Stimulated activated naive CD8-positive, alpha-beta T cell treated with anti-CD3 and anti-CD28 coated beads, Interleukin-15, amount 100 ng/mL, for 72 hours (primary cell): Measurements from ENCODE around the gene KLHL41.

Experiments used
- ATAC-seq: fragments of 150-1000 bp; cut with Tn5 transposase; 2 replicates; pipeline ENCODE4 v1.10.0; 2021; ENCODE audit warnings: mild to moderate bottlenecking, moderate library complexity
- DNase-seq, 2 donors: peaks; one replicate each; pipeline ENCODE4 v3.0.0; 2021 to 2022
- H3K27ac Mint-ChIP-seq, 2 donors: one replicate each; pipeline ENCODE4 v1.8.0; 2022; ENCODE audit warnings: mild to moderate bottlenecking in 2 of 2, mixed read lengths in 2 of 2, moderate library complexity in 2 of 2
- H3K27me3 Mint-ChIP-seq: one replicate; pipeline ENCODE4 v1.8.0; 2022; ENCODE audit warnings: mixed read lengths
- H3K4me1 Mint-ChIP-seq: one replicate; pipeline ENCODE4 v1.8.0; 2022; ENCODE audit warnings: mild to moderate bottlenecking, mixed read lengths
- H3K4me3 Mint-ChIP-seq, 2 donors: one replicate each; pipeline ENCODE4 v1.8.0; 2022; ENCODE audit warnings: mild to moderate bottlenecking in 2 of 2, mixed read lengths in 2 of 2, moderate library complexity in 1 of 2
- H3K9me3 Mint-ChIP-seq, 2 donors: one replicate each; pipeline ENCODE4 v1.8.0; 2022; ENCODE audit warnings: mixed read lengths in 2 of 2

The KLHL41 gene

DNA sequence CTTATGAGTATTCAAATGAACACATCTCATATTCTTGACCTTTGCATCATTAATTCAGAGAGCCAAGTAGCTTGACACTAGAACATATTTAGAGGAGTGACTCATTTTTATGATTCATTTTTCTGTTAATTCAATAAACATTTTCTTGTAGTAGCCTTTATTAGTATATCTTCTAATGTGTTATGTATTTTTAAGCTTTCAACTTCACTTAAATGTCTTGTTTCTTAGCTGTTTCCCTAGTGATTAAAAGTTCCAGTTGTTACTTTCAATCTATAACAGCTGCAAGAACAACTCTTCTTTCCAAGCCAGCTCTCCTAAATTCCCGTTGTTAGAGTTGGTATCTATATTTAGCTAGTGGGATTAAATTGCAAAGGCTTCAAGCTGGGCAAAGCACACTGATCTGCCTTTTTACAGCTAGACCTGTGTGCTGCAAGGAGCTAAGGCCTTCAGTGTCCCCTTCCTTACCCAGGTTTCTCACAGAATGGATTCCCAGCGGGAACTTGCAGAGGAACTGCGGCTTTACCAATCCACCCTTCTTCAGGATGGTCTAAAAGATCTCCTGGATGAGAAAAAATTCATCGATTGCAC is at the start of gene KLHL41:
Gene KLHL41 (plus strand): TSS at position 405 of the 588 bp plus-strand sequence. CDS start 77 bp downstream, at position 482.
- ATAC-seq (no peak), DNase-seq (no peak)
- Mint-ChIP-seq H3K27ac (no peak within 1 kb of the TSS), H3K9me3 (no peaks in the 10 kb centered on the region), H3K4me3 (no peak within 1 kb of the TSS), H3K27me3 (no peaks in the 10 kb centered on the region), H3K4me1 (peaks cover 6% of the 10 kb centered on the region)

DNA sequence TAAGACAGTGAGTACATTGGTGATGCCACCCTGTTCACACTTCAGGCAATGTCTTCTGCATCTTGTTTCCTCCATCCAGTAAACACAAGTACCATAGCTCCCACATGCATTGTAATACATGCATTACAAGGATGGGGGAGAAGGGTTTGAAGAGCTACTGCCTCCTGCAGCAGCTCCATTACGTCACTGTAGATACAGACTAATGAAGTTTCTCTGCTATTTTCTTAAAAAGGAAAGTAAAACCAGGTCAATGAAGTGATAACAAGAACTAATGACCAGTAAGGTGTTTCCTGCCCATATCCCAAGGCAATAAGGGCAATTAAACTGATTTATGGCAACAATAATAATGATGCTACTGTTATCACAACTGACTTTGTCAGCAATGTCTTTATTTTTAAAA is 48.4 kb upstream of the KLHL41 start:
- Mint-ChIP-seq H3K27ac (no peak overlapping the region), H3K4me3 (no peak overlapping the region), H3K27me3 (peaks cover under 1% of the 10 kb centered on the region), H3K9me3 (no peaks in the 10 kb centered on the region), H3K4me1 (no peaks in the 10 kb centered on the region)
- ATAC-seq (no peak), DNase-seq (no peak)

DNA sequence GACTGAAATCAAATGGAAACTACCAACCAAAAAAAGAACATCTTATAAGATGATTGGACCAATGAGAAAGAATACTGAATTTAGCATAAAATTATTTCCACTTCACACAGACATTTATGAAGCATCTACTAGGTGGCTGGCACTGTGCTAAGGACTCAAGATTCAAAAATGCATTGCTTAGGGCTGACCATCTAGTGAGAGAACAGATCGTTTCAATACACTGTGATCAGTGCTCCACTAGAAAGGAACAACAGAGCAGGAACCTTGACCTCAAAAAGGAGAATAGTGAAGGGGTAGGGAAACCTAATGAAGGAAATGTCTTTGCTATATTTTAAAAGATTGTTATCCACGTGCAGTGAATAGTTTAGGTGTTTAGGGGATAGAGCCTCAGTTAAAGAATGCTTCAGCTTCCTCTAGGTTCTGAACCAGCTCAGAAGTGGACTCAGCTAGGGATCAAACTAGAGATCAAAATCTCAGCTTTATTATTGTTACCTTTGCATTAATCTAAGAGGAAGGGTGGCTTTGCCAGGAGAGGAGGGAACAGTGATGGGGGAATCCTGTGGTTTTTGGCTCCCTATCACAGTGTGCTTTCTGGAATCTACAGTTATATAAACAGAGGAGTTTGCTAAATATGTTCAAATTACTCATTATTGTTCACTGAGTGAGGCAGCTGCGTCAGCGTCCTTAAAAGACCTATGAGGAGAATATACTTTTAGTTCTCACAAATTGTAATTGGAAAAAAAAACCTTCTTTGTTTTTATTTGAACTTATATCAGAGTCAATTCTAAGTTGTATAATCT is 46.4 kb upstream of the KLHL41 start:
- Mint-ChIP-seq H3K4me3 (no peak overlapping the region), H3K27ac (no peak overlapping the region), H3K9me3 (no peaks in the 10 kb centered on the region), H3K27me3 (no peaks in the 10 kb centered on the region), H3K4me1 (no peaks in the 10 kb centered on the region)
- no peak for ATAC-seq
- DNase-seq: no peak

DNA sequence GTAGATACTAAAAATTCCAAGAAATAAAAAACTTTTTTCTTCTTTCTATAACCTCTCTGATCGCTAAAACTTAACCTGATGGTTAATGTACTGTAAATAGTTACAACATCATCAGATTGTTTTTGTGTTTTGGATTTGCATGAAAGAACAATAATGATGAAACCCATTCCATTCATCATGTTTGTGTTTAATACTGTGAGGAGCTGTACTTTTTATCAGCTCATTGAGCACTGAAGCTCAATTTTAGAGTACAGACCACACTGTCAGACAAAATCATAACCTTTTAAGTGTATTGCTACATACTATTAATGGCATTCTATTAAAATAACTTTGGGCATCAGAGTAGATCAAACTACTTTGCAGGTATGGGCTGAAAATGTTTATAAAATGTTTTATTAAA is 45.0 kb upstream of the KLHL41 start:
- Mint-ChIP-seq H3K27ac (no peak overlapping the region), H3K4me1 (no peaks in the 10 kb centered on the region), H3K4me3 (no peak overlapping the region), H3K9me3 (no peaks in the 10 kb centered on the region), H3K27me3 (no peaks in the 10 kb centered on the region)
- ATAC-seq (peak; percentile 4), DNase-seq (no peak)

DNA sequence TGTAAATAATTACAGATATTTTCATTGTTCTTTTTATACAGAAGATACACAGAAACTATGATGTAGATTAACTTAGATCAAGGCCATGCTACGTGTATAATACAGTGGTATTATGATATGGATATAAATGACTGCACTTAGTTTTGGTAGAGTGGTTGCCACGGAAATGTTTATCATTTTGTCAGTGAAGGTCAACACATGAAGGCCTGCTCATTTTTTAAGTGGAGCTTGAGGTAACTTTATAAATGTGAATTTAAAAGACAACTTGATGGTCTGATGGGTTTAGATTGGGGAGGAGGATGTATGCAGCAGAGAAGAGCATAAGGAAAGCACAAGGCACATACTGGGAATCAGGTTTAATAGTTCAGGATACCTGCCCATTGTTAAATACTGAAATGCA is 44.6 kb upstream of the KLHL41 start:
- Mint-ChIP-seq H3K27ac (no peak overlapping the region), H3K27me3 (no peaks in the 10 kb centered on the region), H3K4me1 (no peaks in the 10 kb centered on the region), H3K9me3 (no peaks in the 10 kb centered on the region), H3K4me3 (no peak overlapping the region)
- DNase-seq: no peak
- ATAC-seq: peak; percentile 84

DNA sequence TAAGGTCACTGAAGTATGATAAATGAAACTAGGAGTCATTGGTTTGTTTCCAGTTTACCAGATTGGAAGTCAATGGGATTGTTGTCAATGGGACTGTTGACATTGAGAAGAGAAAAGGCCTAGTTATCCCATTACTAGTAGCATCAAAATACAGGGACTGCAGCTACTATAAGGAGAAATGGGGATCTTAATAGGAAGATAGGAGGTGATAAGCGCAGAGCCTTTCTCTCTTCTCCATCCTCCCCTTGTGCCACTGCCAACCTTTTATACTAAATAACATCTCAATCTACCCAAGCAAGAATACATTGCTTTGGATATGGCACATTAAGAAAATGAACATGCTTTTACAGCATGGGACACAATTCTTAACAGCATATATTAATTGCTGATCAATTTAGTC is 40.7 kb upstream of the KLHL41 start:
- DNase-seq (no peak), ATAC-seq (peak; percentile 52)
- Mint-ChIP-seq H3K27me3 (no peaks in the 10 kb centered on the region), H3K4me1 (no peaks in the 10 kb centered on the region), H3K4me3 (no peak overlapping the region), H3K9me3 (no peaks in the 10 kb centered on the region), H3K27ac (no peak overlapping the region)

DNA sequence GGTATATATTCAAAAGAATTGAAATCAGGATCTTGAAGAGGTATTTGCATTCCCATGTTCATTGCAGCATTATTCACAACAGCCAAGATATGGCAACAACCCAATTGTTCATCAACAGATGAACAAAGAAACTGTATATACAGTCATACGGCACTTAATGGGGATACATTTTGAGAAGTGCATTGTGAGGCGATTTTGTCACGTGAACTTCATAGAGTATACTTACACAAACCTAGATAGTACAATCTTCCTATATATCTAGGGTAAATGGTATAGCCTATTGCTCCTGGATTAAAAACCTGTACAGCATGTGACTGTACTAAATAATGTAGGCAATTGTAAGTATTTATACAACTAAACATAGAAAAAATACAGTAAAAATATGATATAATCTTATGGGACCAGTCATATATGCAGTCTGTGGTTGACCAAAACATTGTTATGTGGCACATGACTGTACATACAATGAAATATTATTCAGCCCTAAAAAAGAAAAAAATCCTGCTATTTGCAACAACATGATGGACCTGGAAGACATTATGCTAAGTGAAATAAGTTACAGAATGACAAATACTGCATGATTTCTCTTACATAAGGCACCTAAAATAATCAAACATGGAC is 39.4 kb upstream of the KLHL41 start:
- no peak overlapping the region for H3K4me3 Mint-ChIP-seq
- DNase-seq (no peak), ATAC-seq (peak; percentile 40)
- no peaks in the 10 kb centered on the region for H3K27me3 Mint-ChIP-seq
- H3K27ac Mint-ChIP-seq: no peak overlapping the region
- no peaks in the 10 kb centered on the region for H3K4me1 Mint-ChIP-seq
- no peaks in the 10 kb centered on the region for H3K9me3 Mint-ChIP-seq

DNA sequence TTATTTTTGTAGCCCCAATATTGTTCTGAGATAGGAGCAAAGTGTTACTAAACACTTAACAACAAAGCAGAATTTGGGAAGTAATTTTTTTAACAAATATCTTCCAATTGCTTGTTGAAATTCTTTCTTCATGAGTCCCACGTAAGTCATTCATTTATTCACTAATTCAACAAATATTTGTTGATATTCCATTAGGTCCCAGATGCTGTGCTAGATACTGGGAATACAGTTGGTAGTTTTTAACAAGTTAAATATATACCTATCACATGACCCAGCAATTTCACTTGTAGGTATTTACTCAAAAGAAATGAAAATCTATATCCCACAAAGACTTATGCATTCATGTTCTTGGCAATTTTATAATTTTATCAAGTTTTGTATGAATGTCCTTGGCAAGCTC is 37.3 kb upstream of the KLHL41 start:
- Mint-ChIP-seq H3K9me3 (no peaks in the 10 kb centered on the region), H3K27me3 (no peaks in the 10 kb centered on the region), H3K4me1 (no peaks in the 10 kb centered on the region), H3K4me3 (no peak overlapping the region), H3K27ac (no peak overlapping the region)
- ATAC-seq (no peak), DNase-seq (no peak)

DNA sequence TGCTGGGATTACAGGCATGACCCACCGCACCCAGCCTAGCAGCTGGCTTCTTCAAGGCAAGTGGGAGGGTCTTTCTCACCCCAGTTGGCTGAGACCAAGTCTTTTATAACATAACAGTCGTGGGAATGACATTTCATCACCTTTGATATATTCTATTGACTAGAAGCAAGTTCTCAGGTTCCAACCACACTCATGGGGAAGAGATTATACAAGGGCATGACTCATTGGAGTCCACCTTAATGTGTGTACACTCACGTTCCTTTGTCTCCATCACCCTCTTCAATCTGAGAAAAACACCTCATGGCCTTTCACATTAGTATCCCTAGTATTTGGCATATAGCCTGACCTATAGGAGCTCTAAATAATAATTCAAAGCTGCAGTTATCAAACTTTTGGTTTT is 33.0 kb upstream of the KLHL41 start:
- Mint-ChIP-seq H3K27me3 (no peaks in the 10 kb centered on the region), H3K4me3 (no peak overlapping the region), H3K9me3 (no peaks in the 10 kb centered on the region), H3K4me1 (peaks cover 16% of the 10 kb centered on the region), H3K27ac (no peak overlapping the region)
- DNase-seq (no peak), ATAC-seq (no peak)

DNA sequence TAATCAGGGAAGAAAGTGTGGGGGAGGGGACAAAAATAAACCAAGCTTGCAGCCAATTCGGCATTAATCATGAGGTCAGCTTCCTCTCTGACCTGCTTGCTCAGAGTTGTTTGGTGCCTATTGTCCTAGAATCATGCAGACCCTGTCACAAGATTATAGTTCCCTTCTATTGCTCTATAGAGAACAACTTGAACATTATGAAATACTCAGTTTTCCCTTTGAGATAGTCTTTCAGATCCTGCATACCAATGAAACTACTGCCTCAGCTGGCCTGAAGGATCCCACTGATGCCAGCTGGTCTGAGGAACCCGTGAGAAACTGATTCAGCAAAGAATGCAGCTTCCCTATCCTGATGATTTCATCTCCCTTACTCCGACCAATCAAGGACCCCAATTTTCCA is 31.2 kb upstream of the KLHL41 start:
- Mint-ChIP-seq H3K9me3 (no peaks in the 10 kb centered on the region), H3K27ac (no peak overlapping the region), H3K4me3 (peak overlapping the region in 1 of 2 donors; percentile 2), H3K4me1 (peaks cover 16% of the 10 kb centered on the region), H3K27me3 (no peaks in the 10 kb centered on the region)
- ATAC-seq (no peak), DNase-seq (no peak)

DNA sequence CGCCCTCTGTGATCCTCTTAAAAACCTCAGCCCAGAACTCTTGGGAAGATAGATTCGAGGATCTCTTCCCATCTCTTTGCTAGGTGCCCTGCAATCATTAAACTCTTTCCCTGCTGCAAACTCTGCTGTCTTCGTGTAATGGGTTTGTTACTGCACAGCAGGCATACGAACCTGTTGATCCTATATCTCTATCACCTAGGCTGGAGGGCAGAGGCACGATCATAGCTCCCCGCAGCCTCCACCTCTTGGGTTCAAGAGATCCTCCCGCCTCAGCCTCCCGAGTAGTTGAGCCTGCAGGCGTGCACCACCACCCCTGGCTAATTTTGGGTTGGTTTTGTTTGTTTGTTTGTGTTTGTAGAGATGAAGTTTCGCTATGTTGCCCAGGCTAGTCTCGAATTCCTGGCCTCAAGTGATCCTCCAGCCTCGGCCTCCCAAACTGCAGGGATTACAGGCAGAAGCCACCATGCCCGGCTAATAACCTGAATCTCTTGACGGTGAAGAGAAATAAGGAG is 30.7 kb upstream of the KLHL41 start:
- peaks cover 16% of the 10 kb centered on the region for H3K4me1 Mint-ChIP-seq

DNA sequence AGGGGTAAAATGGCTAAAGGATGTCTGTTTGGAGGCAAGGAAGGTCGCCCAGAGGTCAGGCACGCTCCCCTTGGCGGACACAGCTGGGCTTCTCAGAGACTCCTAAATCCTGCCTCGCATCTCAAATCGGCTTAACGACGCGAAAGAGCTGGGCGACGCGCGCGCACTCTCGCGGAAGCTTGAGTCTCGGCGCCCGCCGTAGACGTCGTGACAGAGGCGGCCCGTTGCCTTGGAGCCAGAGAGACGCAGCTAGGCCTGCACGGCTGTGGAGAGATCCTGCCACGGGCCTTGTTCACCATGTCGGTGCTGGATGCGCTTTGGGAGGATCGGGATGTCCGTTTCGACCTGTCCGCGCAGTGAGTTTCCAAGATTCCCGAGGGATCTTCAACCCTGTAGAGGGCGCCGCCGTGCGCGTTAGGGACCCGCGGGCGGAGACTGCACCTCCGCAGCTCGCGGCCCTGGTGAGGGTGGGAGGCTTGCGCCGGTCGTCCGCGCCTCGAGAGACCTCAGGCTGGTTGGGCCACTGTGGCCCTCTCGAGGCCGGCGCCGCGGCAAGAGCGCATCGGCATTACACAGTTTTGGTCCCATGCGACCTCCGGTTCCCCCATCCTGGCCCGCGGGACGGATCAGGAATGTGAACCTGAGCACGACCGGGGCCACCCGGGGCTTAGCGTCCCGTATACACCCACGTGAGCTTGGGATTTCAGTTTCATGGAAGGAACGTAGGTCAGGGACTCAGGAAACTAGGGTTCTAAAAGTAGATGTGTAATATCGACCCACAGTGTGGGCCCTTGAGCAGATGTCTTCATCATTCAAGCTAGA is 30.0 kb upstream of the KLHL41 start, which contains the start of gene BBS5:
Gene BBS5 (plus strand): TSS at position 238 of the 822 bp plus-strand sequence. CDS start 60 bp downstream, at position 298.
- peak; percentile 78 to 82 for DNase-seq
- ATAC-seq: peak; percentile 98
- Mint-ChIP-seq H3K4me1 (peaks cover 16% of the 10 kb centered on the region), H3K27ac (peak within 1 kb of the TSS; percentile 57 to 90), H3K9me3 (no peaks in the 10 kb centered on the region), H3K27me3 (no peaks in the 10 kb centered on the region), H3K4me3 (peak within 1 kb of the TSS; percentile 89 to 90)

More for the DNA sequence above, 30.7 kb upstream of the KLHL41 start:
- H3K27me3 Mint-ChIP-seq: no peaks in the 10 kb centered on the region
- H3K4me3 Mint-ChIP-seq: peak overlapping the region; percentile 89 to 90
- H3K9me3 Mint-ChIP-seq: no peaks in the 10 kb centered on the region
- peak overlapping the region; percentile 14 to 90 for H3K27ac Mint-ChIP-seq
- ATAC-seq (no peak), DNase-seq (no peak)

DNA sequence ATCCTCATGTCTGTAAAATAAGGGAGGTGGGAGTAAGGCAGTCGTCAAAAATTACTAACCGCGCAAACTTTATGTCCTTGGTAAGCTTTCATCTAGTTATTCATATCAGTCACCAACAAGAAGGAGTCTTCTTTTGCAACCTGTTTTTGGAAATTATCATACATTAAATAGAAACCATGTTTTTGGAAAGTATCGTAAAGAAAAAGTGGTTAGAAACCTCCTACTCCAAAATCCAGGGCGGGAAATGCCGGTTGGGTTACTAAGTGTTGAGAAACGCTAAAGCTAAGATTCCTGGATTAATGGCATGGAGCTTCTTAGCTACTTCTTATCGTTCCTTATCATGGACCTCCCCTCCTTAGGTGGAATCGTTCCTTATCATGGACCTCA is 29.4 kb upstream of the KLHL41 start:
- Mint-ChIP-seq H3K27me3 (no peaks in the 10 kb centered on the region), H3K9me3 (no peaks in the 10 kb centered on the region), H3K4me1 (peaks cover 16% of the 10 kb centered on the region), H3K4me3 (peak overlapping the region; percentile 89 to 90), H3K27ac (no peak overlapping the region)
- DNase-seq (no peak), ATAC-seq (no peak)

DNA sequence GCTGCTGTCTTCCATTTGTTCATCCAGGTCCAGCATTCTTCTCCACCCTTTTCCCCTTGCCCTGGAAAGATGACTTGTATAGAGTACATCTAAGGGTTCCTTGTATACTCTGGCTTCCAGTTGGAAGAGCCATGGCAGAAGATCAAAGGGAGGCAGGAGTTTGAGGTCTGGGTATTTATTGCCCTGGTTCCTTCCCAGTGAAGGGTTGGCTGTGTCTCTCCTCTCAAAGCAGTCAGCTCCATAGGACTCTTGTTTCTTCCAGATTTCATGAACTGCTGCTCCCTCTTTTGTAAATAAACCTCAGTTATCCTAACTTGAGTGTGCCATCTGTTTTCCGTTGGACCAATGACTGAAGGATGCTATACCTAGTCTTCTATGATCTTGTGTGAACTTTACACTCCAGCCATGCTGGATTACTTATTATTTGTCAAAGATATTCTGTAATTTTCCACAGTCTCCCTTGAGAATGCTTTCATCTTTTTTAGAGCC is 23.8 kb upstream of the KLHL41 start:
- no peaks in the 10 kb centered on the region for H3K9me3 Mint-ChIP-seq
- no peak overlapping the region for H3K4me3 Mint-ChIP-seq
- H3K27ac Mint-ChIP-seq: no peak overlapping the region
- no peak for DNase-seq
- H3K27me3 Mint-ChIP-seq: no peaks in the 10 kb centered on the region
- no peaks in the 10 kb centered on the region for H3K4me1 Mint-ChIP-seq
- no peak for ATAC-seq

DNA sequence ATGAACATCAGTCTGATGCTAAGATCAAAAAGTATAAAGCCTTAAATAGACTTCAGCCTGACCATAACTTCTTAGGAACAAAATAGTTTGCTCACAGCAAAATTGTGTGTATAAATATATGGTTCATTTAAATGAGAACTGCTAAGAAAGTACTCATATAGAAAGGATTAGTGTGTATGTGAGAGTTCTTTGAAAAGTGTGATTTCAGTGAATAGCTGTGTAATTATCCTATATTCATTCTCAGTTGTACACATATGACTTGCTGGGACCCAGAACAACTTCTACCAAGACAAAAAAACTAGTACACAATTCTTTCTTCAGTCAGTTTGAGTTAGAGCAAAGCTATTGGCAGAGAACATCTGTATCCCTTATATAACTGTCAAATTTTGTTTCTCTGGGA is 23.0 kb upstream of the KLHL41 start:
- no peaks in the 10 kb centered on the region for H3K9me3 Mint-ChIP-seq
- DNase-seq: no peak
- no peaks in the 10 kb centered on the region for H3K4me1 Mint-ChIP-seq
- ATAC-seq: no peak
- no peak overlapping the region for H3K27ac Mint-ChIP-seq
- H3K4me3 Mint-ChIP-seq: no peak overlapping the region
- H3K27me3 Mint-ChIP-seq: no peaks in the 10 kb centered on the region
